Upper lobe of left lung (tissue), 6 donors: Measurements from ENCODE around the gene ZNF618. TPM values are rescaled to one million over a fixed set of nuclear protein-coding genes. Genes with fewer than 3 reads are reported as not detected.

Source experiments
- ATAC-seq, 2 donors: fragments of 200-7000 bp; cut with Tn5 transposase; one replicate each; pipeline ENCODE4 v1.9.1; 2022; ENCODE audit warnings: mild to moderate bottlenecking in 2 of 2, moderate library complexity in 2 of 2; ENCODE audit not compliant: low FRiP score in 2 of 2
- DNase-seq, 2 donors: peaks; one replicate each; pipeline ENCODE4 v3.0.0-alpha.2; 2019 to 2020
- H3K27ac ChIP-seq, 4 donors: fragments of 200-600 bp; sonication (generic); one replicate each; pipeline ENCODE4 v1.5.1; 2016 to 2019
- H3K27me3 ChIP-seq, 4 donors: fragments of 200-600 bp; sonication (generic); one replicate each; pipeline ENCODE4 v1.5.1; 2017 to 2019
- H3K36me3 ChIP-seq, 4 donors: fragments of 200-600 bp; sonication (generic); one replicate each; pipeline ENCODE4 v1.5.1; 2016 to 2019
- H3K4me1 ChIP-seq, 4 donors: fragments of 200-600 bp; sonication (generic); one replicate each; pipeline ENCODE4 v1.5.1; 2018 to 2019
- H3K4me3 ChIP-seq, 4 donors: fragments of 200-600 bp; sonication (generic); one replicate each; pipeline ENCODE4 v1.5.1; 2017 to 2019; ENCODE audit warnings: mild to moderate bottlenecking in 2 of 4, moderate library complexity in 1 of 4
- H3K9me3 ChIP-seq, 4 donors: fragments of 200-600 bp; sonication (generic); one replicate each; pipeline ENCODE4 v1.5.1; 2018 to 2019
- EP300 ChIP-seq, 4 donors: sonication (generic); formaldehyde crosslinking; IDR thresholded peaks; one replicate each; pipeline ENCODE4 v1.5.1; 2017; ENCODE audit warnings: antibody characterized with exemption in 4 of 4, control low read depth in 2 of 4
- POLR2A ChIP-seq, 4 donors: fragments of 450-650 bp; IDR thresholded peaks; one replicate each; pipeline ENCODE4 v1.5.1; 2016 to 2017; ENCODE audit warnings: antibody characterized with exemption in 4 of 4, mild to moderate bottlenecking in 2 of 4
- POLR2AphosphoS5 ChIP-seq, 2 donors: sonication (generic); formaldehyde crosslinking; IDR thresholded peaks; one replicate each; pipeline ENCODE4 v1.5.1; 2017; ENCODE audit warnings: antibody characterized with exemption in 2 of 2
- WGBS, 2 donors: methylation state at CpG; one replicate each; pipeline ENCODE4 v1.1.5; 2017 to 2018; 5-methylcytosine and 5-hydroxymethylcytosine counted together
- total RNA-seq, 6 donors: library from RNA; depleted of rRNA in 4 of 6; stranded (reverse); fragments of >200 nt in 4 of 6; gene quantifications; one replicate each; pipeline versions ENCODE4 v1.1.0 to v1.2.1, GENCODE V29; 2016 to 2021
- TF ChIP-seq, protein P1 (sequence below), 6 experiments: fragments of 450-650 bp in 4 of 6; fragments of 200-600 bp in 2 of 6; sonication (generic) in 2 of 6; IDR thresholded peaks; one replicate each; pipeline ENCODE4 v1.5.1; 2016 to 2019; ENCODE audit warnings: antibody characterized with exemption in 6 of 6
- donor health status: DM: no; HTN: no; CAD: no; lungs with moderate emphysema.
- donor health status: DM: no; HTN: yes; CAD: no; lungs with severe emphysema.

The ZNF618 gene
- total RNA-seq, 6 donors from 2014 or later = 3.2 to 11.6 (median 9.1) TPM

DNA sequence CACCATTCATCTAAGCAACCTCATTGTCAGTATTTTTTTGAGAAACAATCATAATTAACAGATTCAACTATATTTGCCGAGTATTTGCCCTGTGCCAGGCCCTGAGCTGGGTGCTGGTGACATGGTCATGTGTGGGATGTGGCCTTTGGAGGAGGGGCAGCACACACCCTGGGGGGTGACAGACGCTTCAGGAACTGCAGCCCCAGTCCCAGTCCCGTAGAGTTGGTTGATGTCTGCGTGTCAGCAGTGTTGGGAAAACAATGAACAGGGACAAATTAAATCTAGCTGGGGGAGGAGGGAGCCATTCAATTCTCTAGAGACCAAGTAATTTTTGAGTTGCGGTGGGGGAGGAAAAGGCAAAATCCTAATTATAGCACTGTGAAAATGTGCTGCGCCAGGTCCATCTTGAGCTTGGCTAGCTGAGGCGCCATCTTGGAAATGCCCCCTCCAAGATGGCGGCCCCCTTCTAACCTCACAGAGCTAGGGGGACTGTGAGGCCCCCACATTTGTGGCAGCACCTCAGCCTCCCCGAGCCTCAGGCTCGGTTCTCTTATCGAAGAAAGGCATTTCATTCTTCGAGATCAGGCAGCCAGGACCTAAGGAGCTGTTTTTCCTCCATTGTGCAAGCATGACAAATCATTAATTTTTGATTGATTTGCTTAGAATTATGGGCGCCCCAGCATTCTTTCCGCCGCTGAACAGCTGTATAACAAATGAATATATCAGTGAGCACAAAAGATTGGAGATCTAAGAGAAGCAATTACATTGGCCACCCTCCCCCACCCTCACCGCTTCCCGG, 87.8 kb downstream of the ZNF618 start:
- WGBS, 2 donors = 86 to 91% methylated on average over 16 to 17 of the region's 17 CpGs
- Histone ChIP-seq H3K4me3 (no peak overlapping the region), H3K27me3 (no peaks in the 10 kb centered on the region), H3K36me3 (no peaks in the 10 kb centered on the region), H3K27ac (no peak overlapping the region), H3K4me1 (peaks cover 0 to 5% (median 0%) of the 10 kb centered on the region in 4 donors), H3K9me3 (no peaks in the 10 kb centered on the region)
- TF ChIP-seq EP300 (IDR thresholded peaks at IDR 0.05) (no peak), POLR2A (IDR thresholded peaks at IDR 0.05) (no peak), POLR2AphosphoS5 (IDR thresholded peaks at IDR 0.05) (no peak)
- TF ChIP-seq, protein P1, sequence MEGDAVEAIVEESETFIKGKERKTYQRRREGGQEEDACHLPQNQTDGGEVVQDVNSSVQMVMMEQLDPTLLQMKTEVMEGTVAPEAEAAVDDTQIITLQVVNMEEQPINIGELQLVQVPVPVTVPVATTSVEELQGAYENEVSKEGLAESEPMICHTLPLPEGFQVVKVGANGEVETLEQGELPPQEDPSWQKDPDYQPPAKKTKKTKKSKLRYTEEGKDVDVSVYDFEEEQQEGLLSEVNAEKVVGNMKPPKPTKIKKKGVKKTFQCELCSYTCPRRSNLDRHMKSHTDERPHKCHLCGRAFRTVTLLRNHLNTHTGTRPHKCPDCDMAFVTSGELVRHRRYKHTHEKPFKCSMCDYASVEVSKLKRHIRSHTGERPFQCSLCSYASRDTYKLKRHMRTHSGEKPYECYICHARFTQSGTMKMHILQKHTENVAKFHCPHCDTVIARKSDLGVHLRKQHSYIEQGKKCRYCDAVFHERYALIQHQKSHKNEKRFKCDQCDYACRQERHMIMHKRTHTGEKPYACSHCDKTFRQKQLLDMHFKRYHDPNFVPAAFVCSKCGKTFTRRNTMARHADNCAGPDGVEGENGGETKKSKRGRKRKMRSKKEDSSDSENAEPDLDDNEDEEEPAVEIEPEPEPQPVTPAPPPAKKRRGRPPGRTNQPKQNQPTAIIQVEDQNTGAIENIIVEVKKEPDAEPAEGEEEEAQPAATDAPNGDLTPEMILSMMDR (IDR thresholded peaks at IDR 0.05) = no peak
- DNase-seq (no peak), ATAC-seq (no peak)

DNA sequence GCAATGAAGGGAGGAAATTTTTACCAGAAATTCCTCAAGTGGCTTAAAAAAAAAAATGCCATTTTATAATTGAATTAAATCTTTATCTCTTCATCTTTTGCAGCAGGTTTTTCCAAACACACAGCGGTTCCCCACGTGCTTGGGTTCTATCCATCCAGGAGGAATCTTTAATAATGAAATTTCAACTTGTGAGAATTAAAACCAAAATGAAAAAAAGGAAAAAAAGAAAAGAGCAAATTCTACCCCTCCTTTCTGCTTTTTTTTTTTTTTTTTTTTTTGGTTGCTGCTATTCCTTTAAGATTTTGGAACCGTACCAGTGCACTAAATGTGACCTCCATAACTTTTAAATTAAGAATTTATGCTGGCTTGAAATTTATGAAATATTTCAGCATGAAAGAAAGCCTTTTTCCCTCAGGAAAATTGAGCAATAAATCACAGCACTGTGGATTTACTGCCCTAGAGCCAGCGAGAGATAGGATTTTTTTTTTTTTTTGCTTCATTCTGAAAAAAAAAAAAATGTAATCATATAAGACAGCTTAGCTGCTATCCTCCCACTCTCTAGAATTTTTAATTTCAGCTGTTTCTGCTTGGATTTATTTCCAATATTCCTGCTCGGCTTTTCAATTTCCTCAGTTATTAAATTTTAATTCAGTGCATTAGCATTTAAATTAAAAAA, 88.5 kb downstream of the ZNF618 start:
- H3K27ac ChIP-seq = no peak overlapping the region

GRCh38 chr9:113966394-113966793, 90.3 kb downstream of the ZNF618 start:
- 79 to 93% methylated on average over 5 of the region's 5 CpGs for WGBS, 2 donors

More for the DNA sequence above, 88.5 kb downstream of the ZNF618 start:
- DNase-seq (no peak), ATAC-seq (no peak)
- Histone ChIP-seq H3K36me3 (no peaks in the 10 kb centered on the region), H3K9me3 (no peaks in the 10 kb centered on the region), H3K4me3 (no peak overlapping the region), H3K27me3 (no peaks in the 10 kb centered on the region), H3K4me1 (peaks cover 0 to 5% (median 0%) of the 10 kb centered on the region in 4 donors)
- WGBS, 2 donors = 82 to 83% methylated on average over 5 of the region's 5 CpGs
- no peak for TF ChIP-seq POLR2A (IDR thresholded peaks at IDR 0.05)
- no peak for TF ChIP-seq EP300 (IDR thresholded peaks at IDR 0.05)
- TF ChIP-seq POLR2AphosphoS5 (IDR thresholded peaks at IDR 0.05) = no peak
- TF ChIP-seq, protein P1 (IDR thresholded peaks at IDR 0.05) = no peak

DNA sequence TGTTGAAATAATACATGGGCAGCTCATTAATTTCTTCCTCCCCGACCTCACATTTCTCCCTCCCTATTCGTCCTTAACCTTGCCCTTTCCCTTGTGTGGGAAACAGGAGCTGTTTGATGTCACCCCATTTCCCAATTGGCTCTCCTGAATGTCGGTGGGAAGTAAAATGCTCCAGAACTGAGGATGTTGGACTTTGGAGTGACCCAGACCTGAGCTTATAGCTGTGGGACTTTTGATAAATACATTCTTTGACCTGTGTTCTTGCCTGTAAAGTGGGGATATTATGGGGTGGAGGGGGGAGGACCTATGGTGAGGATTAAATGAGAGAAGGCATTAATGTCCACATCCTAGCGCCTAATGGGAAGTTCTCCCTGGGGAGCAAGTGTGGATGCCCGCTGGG, 91.3 kb downstream of the ZNF618 start:
- Histone ChIP-seq H3K4me1 (peaks cover 0 to 5% (median 0%) of the 10 kb centered on the region in 4 donors), H3K36me3 (no peaks in the 10 kb centered on the region), H3K27ac (no peak overlapping the region), H3K9me3 (no peaks in the 10 kb centered on the region), H3K27me3 (no peaks in the 10 kb centered on the region), H3K4me3 (no peak overlapping the region)
- no peak for DNase-seq
- TF ChIP-seq, protein P1 (IDR thresholded peaks at IDR 0.05) = no peak
- no peak for TF ChIP-seq POLR2A (IDR thresholded peaks at IDR 0.05)
- TF ChIP-seq EP300 (IDR thresholded peaks at IDR 0.05) = no peak
- no peak for TF ChIP-seq POLR2AphosphoS5 (IDR thresholded peaks at IDR 0.05)
- WGBS, 2 donors = 65 to 76% methylated on average over 5 of the region's 5 CpGs
- no peak for ATAC-seq

More at GRCh38 chr9:113966394-113966793, 90.3 kb downstream of the ZNF618 start:
- no peaks in the 10 kb centered on the region for H3K9me3 ChIP-seq
- DNase-seq (no peak), ATAC-seq (peak in 1 of 2 donors; percentile 62)
- no peaks in the 10 kb centered on the region for H3K36me3 ChIP-seq
- H3K27me3 ChIP-seq = no peaks in the 10 kb centered on the region
- H3K4me3 ChIP-seq = no peak overlapping the region
- TF ChIP-seq POLR2AphosphoS5 (IDR thresholded peaks at IDR 0.05) (no peak), EP300 (IDR thresholded peaks at IDR 0.05) (no peak), POLR2A (IDR thresholded peaks at IDR 0.05) (no peak)
- TF ChIP-seq, protein P1 (IDR thresholded peaks at IDR 0.05) = no peak
- H3K27ac ChIP-seq = no peak overlapping the region
- H3K4me1 ChIP-seq = peaks cover 0 to 5% (median 0%) of the 10 kb centered on the region in 4 donors
